WTC11 (cell line): ENCODE results near the gene LHPP. TPM values are rescaled to one million over a fixed set of nuclear protein-coding genes. Genes with fewer than 3 reads are reported as not detected.

Experiments
- AFF4 ChIP-seq: sonication (generic); formaldehyde crosslinking; IDR thresholded peaks from 2 replicates; pipeline ENCODE4 v1.8.1; 2023; ENCODE audit warnings: mild to moderate bottlenecking, missing genetic modification reagents, borderline replicate concordance
- ATF2 ChIP-seq: sonication (generic); formaldehyde crosslinking; IDR thresholded peaks from 2 replicates; pipeline ENCODE4 v1.8.1; 2022; ENCODE audit warnings: low read depth, missing genetic modification reagents, borderline replicate concordance
- CDX4 ChIP-seq: fragments of 250-450 bp; sonication (Bioruptor Pico); IDR thresholded peaks from 2 replicates; pipeline ENCODE4 v1.9.0; 2021; ENCODE audit warnings: moderate library complexity, mild to moderate bottlenecking, inconsistent platforms, borderline replicate concordance
- CTCF ChIP-seq: fragments of 200-600 bp; IDR thresholded peaks from 2 replicates; pipeline ENCODE4 v1.8.0; 2022; ENCODE audit warnings: antibody characterized with exemption
- EMX1 ChIP-seq: fragments of 250-450 bp; sonication (Bioruptor Pico); IDR thresholded peaks from 2 replicates; pipeline ENCODE4 v1.8.0; 2021; ENCODE audit warnings: mild to moderate bottlenecking
- FOXK1 ChIP-seq: sonication (generic); formaldehyde crosslinking; IDR thresholded peaks from 2 replicates; pipeline ENCODE4 v1.8.0; 2022; ENCODE audit warnings: mild to moderate bottlenecking, moderate library complexity, missing genetic modification reagents
- GTF2I ChIP-seq: fragments of 250-450 bp; sonication (Bioruptor Pico); conservative IDR thresholded peaks from 2 replicates; pipeline ENCODE4 v1.4.0; 2021; ENCODE audit warnings: mild to moderate bottlenecking
- HMGXB4 ChIP-seq: sonication (generic); formaldehyde crosslinking; IDR thresholded peaks from 2 replicates; pipeline ENCODE4 v1.8.1; 2023; ENCODE audit warnings: mild to moderate bottlenecking, moderate library complexity, missing genetic modification reagents
- IRF1 ChIP-seq: sonication (generic); formaldehyde crosslinking; IDR thresholded peaks from 2 replicates; pipeline ENCODE4 v1.8.0; 2023; ENCODE audit warnings: missing genetic modification reagents
- IRF2 ChIP-seq: sonication (generic); formaldehyde crosslinking; IDR thresholded peaks from 2 replicates; pipeline ENCODE4 v1.8.0; 2022; ENCODE audit warnings: low read depth, missing genetic modification reagents, borderline replicate concordance
- KAT7 ChIP-seq: sonication (generic); formaldehyde crosslinking; IDR thresholded peaks from 2 replicates; pipeline ENCODE4 v1.8.1; 2023; ENCODE audit warnings: missing genetic modification reagents, mild to moderate bottlenecking, borderline replicate concordance
- MYBL2 ChIP-seq: sonication (generic); formaldehyde crosslinking; IDR thresholded peaks from 2 replicates; pipeline ENCODE4 v1.8.1; 2023; ENCODE audit warnings: mild to moderate bottlenecking, moderate library complexity, missing genetic modification reagents
- NFE2L1 ChIP-seq: sonication (generic); formaldehyde crosslinking; IDR thresholded peaks from 2 replicates; pipeline ENCODE4 v1.8.1; 2023; ENCODE audit warnings: missing genetic modification reagents
- PRRX2 ChIP-seq: fragments of 250-450 bp; sonication (Bioruptor Pico); IDR thresholded peaks from 2 replicates; pipeline ENCODE4 v1.8.0; 2021; ENCODE audit warnings: mild to moderate bottlenecking
- SOX15 ChIP-seq: fragments of 250-450 bp; sonication (Bioruptor Pico); IDR thresholded peaks from 2 replicates; pipeline ENCODE4 v1.9.0; 2021; ENCODE audit warnings: mild to moderate bottlenecking
- TCF7 ChIP-seq: sonication (generic); formaldehyde crosslinking; IDR thresholded peaks from 2 replicates; pipeline ENCODE4 v1.8.0; 2022; ENCODE audit warnings: mild to moderate bottlenecking, low read depth, missing genetic modification reagents, moderate library complexity
- USF2 ChIP-seq: sonication (generic); formaldehyde crosslinking; IDR thresholded peaks from 2 replicates; pipeline ENCODE4 v1.8.1; 2023; ENCODE audit warnings: mild to moderate bottlenecking, missing genetic modification reagents, moderate library complexity
- ZBTB43 ChIP-seq: sonication (generic); formaldehyde crosslinking; IDR thresholded peaks from 2 replicates; pipeline ENCODE4 v1.8.1; 2023; ENCODE audit warnings: mild to moderate bottlenecking, missing genetic modification reagents
- ZNF317 ChIP-seq: sonication (generic); formaldehyde crosslinking; IDR thresholded peaks from 2 replicates; pipeline ENCODE4 v1.8.1; 2023; ENCODE audit warnings: low read depth, mild to moderate bottlenecking, moderate library complexity, missing genetic modification reagents, borderline replicate concordance
- ZNF423 ChIP-seq: fragments of 250-450 bp; sonication (Bioruptor Pico); IDR thresholded peaks from 2 replicates; pipeline ENCODE4 v2.1.2; 2022; ENCODE audit warnings: mild to moderate bottlenecking, moderate library complexity
- ZNF512 ChIP-seq: sonication (generic); formaldehyde crosslinking; IDR thresholded peaks from 2 replicates; pipeline ENCODE4 v1.8.1; 2022; ENCODE audit warnings: missing genetic modification reagents, borderline replicate concordance
- ZSCAN18 ChIP-seq: fragments of 250-450 bp; sonication (Bioruptor Pico); IDR thresholded peaks from 2 replicates; pipeline ENCODE4 v2.1.2; 2022; ENCODE audit warnings: mild to moderate bottlenecking, moderate library complexity
- total RNA-seq: library from RNA; stranded (reverse); gene quantifications from 3 replicates; pipeline ENCODE4 v1.2.3, GENCODE V29; 2021

Gene LHPP
- total RNA-seq, 1 experiment from 2014 or later = 33.2 TPM

GRCh38 chr10:124469956-124470484 lies 8.4 kb downstream of the LHPP start (continued):
- TF ChIP-seq TCF7 (CRISPR knock-in tag) = no peak
- no peak for TF ChIP-seq IRF2 (CRISPR knock-in tag)
- no peak for TF ChIP-seq KAT7
- no peak for TF ChIP-seq CDX4
- no peak for TF ChIP-seq FOXK1 (CRISPR knock-in tag)
- TF ChIP-seq GTF2I (CRISPR knock-in tag) = no peak; the same call in 1 of the 2 replicates
- no peak for TF ChIP-seq ZSCAN18 (CRISPR knock-in tag)
- TF ChIP-seq AFF4 (CRISPR knock-in tag) = no peak
- TF ChIP-seq CTCF = no peak
- no peak for TF ChIP-seq PRRX2 (CRISPR knock-in tag)
- no peak for TF ChIP-seq ATF2 (CRISPR knock-in tag)
- peak; percentile 80; the same call in 1 of the 2 replicates for TF ChIP-seq ZBTB43 (CRISPR knock-in tag)
- TF ChIP-seq ZNF512 (CRISPR knock-in tag) = no peak
- TF ChIP-seq EMX1 = no peak
- TF ChIP-seq IRF1 = no peak
- TF ChIP-seq ZNF423 (CRISPR knock-in tag) = peak; percentile 98
- no peak for TF ChIP-seq NFE2L1 (CRISPR knock-in tag)
- peak; percentile 75; the same call in 1 of the 2 replicates for TF ChIP-seq MYBL2
- TF ChIP-seq USF2 (CRISPR knock-in tag) = 0 out of 2 replicates have a peak, but pooled peaks have one; percentile 18
- no peak for TF ChIP-seq HMGXB4
- no peak for TF ChIP-seq ZNF317
- TF ChIP-seq SOX15 = no peak
